Measurements from ENCODE around the gene MYO3B. TPM values are rescaled to one million over a fixed set of nuclear protein-coding genes. Genes with fewer than 3 reads are reported as not detected.

MYO3B gene
- total and polyA plus RNA-seq, 3 donors from 2014 or later = 1.4 to 3.5 (median 2.5) TPM

DNA sequence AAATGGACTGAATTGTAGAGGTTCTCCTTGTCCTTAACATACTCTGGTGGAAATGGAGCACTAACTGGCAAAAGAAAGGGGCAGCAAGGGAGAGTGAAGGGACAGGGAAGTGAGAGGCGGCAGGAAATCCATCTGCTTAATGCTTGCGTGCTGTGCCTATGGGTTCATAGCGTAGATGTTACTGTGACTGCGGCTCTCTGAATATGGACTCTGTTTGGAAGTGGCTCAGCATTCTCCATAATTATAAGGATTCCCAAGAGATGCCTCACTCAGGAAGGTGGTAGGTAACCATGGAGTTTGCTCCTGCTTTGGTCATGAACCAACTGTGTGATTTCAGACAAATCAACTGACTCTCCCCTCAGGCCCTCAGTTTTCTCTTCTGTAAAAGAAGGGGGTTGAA is 50.0 kb downstream of the MYO3B start:
- 75 to 82% methylated on average over 4 of the region's 4 CpGs for WGBS, 2 donors
- Histone ChIP-seq H3K27me3 (no peaks in the 10 kb centered on the region), H3K36me3 (ENCODE audit: low read depth, missing control alignments) (no peaks in the 10 kb centered on the region), H3K9me3 (no peaks in the 10 kb centered on the region), H3K27ac (no peak overlapping the region), H3K4me1 (no peaks in the 10 kb centered on the region), H3K4me3 (no peak overlapping the region)
- TF ChIP-seq, protein P1, sequence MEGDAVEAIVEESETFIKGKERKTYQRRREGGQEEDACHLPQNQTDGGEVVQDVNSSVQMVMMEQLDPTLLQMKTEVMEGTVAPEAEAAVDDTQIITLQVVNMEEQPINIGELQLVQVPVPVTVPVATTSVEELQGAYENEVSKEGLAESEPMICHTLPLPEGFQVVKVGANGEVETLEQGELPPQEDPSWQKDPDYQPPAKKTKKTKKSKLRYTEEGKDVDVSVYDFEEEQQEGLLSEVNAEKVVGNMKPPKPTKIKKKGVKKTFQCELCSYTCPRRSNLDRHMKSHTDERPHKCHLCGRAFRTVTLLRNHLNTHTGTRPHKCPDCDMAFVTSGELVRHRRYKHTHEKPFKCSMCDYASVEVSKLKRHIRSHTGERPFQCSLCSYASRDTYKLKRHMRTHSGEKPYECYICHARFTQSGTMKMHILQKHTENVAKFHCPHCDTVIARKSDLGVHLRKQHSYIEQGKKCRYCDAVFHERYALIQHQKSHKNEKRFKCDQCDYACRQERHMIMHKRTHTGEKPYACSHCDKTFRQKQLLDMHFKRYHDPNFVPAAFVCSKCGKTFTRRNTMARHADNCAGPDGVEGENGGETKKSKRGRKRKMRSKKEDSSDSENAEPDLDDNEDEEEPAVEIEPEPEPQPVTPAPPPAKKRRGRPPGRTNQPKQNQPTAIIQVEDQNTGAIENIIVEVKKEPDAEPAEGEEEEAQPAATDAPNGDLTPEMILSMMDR (IDR thresholded peaks at IDR 0.05) = no peak
- TF ChIP-seq POLR2A (IDR thresholded peaks at IDR 0.05) = no peak
- no peak for DNase-seq
- intact Hi-C loops (cut with DNase I; ENCODE audit: low total_unique reads) = no loop called here

DNA sequence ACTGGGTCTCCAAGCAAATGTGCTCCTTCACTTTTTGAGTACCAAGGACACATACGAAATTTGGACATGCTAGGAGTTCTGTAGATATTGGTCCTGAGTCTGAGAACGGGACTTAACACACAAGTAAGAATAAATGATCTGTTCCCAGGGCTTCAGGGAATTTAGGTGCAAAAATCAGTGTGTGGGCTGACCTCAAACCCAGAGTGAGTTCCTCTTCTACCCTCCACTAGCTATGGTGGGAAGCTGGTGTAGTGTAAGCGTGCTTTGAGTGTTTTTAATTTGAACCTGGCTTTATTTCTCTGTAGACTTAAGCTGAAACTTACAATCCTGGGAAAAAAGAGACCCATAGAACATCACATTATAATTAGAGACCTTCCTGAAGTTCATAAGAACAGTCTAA is 50.5 kb downstream of the MYO3B start:
- H3K4me1 ChIP-seq = no peaks in the 10 kb centered on the region
- WGBS, 2 donors = 88 to 92% methylated on average over 3 of the region's 3 CpGs
- no peaks in the 10 kb centered on the region for H3K36me3 ChIP-seq (ENCODE audit: low read depth, missing control alignments)
- intact Hi-C loops (cut with DNase I; ENCODE audit: low total_unique reads) = no loop called here
- no peak overlapping the region for H3K27ac ChIP-seq
- H3K9me3 ChIP-seq = no peaks in the 10 kb centered on the region
- no peaks in the 10 kb centered on the region for H3K27me3 ChIP-seq
- no peak for DNase-seq
- TF ChIP-seq POLR2A (IDR thresholded peaks at IDR 0.05) = no peak
- TF ChIP-seq, protein P1 (IDR thresholded peaks at IDR 0.05) = no peak
- H3K4me3 ChIP-seq = no peak overlapping the region

DNA sequence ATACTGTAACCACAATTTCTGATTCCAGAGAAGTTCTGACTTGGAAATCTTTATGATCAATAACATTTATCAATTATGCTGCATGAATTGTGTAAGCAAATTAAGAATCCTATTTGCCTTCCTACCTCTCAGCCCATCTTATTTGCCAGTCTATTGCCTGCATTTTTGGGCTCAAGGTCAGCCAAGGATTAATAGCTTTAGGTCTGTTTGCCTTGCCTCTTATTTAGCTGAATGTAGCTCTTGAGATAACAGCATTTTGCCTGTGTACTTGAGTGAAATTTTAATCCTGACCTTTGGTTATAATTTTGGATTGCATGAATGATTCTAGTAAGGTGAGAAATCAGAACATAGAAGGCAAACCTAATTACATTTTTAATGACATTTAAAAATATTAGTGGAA is 51.2 kb downstream of the MYO3B start:
- no peak for TF ChIP-seq POLR2A (IDR thresholded peaks at IDR 0.05)
- TF ChIP-seq, protein P1 (IDR thresholded peaks at IDR 0.05) = no peak
- no peak overlapping the region for H3K4me3 ChIP-seq
- DNase-seq = no peak
- H3K27me3 ChIP-seq = no peaks in the 10 kb centered on the region
- H3K9me3 ChIP-seq = no peaks in the 10 kb centered on the region
- intact Hi-C loops (cut with DNase I; ENCODE audit: low total_unique reads) = no loop called here
- H3K27ac ChIP-seq = no peak overlapping the region
- no peaks in the 10 kb centered on the region for H3K36me3 ChIP-seq (ENCODE audit: low read depth, missing control alignments)
- no peaks in the 10 kb centered on the region for H3K4me1 ChIP-seq

DNA sequence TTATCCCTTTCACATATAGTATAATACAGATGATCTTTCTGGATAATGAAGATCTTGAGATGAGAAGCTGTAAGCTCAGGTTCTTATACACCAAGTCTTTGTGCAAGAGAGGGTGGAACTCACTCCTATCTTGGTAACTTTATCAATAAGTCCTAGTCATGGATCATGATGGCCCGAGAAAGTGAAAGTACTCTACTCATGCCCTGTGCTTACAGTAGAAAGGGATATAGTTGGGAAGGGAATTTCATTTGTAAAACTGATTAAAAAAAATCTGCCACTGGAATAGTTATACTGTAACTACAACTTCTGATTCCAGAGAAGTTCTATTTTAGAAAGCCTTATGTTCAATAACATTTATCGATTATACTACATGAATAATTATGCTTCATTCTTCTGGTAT is 51.8 kb downstream of the MYO3B start:
- Histone ChIP-seq H3K27me3 (no peaks in the 10 kb centered on the region), H3K4me1 (no peaks in the 10 kb centered on the region), H3K27ac (no peak overlapping the region), H3K9me3 (no peaks in the 10 kb centered on the region), H3K36me3 (ENCODE audit: low read depth, missing control alignments) (no peaks in the 10 kb centered on the region), H3K4me3 (no peak overlapping the region)
- 70 to 87% methylated on average over 2 of the region's 2 CpGs for WGBS, 2 donors
- no peak for DNase-seq
- no peak for TF ChIP-seq POLR2A (IDR thresholded peaks at IDR 0.05)
- TF ChIP-seq, protein P1 (IDR thresholded peaks at IDR 0.05) = no peak
- intact Hi-C loops (cut with DNase I; ENCODE audit: low total_unique reads) = no loop called here

DNA sequence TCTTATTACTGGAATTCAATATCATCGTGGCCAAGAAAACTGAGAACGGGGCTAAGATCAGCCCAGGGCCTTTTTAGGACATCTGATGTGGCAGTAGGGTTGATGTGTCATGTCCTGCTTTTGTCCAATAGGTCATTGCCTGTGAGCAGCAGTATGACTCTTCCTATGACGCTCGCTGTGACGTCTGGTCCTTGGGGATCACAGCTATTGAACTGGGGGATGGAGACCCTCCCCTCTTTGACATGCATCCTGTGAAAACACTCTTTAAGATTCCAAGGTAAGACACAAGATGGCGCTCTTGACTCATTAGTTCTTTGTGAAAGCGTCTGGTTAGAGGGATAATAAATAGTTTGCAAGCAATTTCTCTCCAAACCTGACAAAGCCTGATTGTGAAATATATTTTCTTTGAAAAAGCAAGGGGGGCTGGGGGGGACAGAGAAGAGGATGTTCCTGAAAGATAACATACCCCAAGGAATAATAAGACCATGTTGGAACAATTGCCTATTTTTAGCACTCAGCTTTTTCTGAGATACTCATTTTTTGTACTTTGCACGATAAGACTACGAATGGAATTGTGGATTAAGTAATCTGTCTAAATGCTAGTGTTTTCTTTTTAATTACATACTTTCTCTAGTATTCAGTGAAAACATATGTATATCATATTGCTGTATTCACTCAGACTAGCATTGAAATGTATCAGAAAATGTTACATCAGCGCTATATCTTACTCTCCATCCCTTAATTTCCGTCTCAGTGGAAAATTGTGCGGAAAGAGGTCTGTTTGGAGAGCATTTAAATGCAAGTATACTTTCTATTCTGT is 58.1 kb downstream of the MYO3B start:
- intact Hi-C loops (cut with DNase I; ENCODE audit: low total_unique reads) = no loop called here
- TF ChIP-seq, protein P1 (IDR thresholded peaks at IDR 0.05) = peak; percentile 29 to 62 (median 46)
- TF ChIP-seq POLR2A (IDR thresholded peaks at IDR 0.05) = no peak
- H3K4me3 ChIP-seq = no peak overlapping the region
- no peaks in the 10 kb centered on the region for H3K9me3 ChIP-seq
- no peaks in the 10 kb centered on the region for H3K36me3 ChIP-seq (ENCODE audit: low read depth, missing control alignments)
- no peak for DNase-seq
- WGBS, 2 donors = 35 to 36% methylated on average over 12 of the region's 12 CpGs
- H3K27ac ChIP-seq = no peak overlapping the region
- H3K4me1 ChIP-seq = no peaks in the 10 kb centered on the region
- H3K27me3 ChIP-seq = no peaks in the 10 kb centered on the region
